Mesothelial cell of epicardium (in vitro differentiated cells): ENCODE results near the gene FIGN. TPM values are rescaled to one million over a fixed set of nuclear protein-coding genes. Genes with fewer than 3 reads are reported as not detected.
A peak's percentile ranks its signal among the peaks of the same experiment; 100 is the strongest.

Experiments used
- DNase-seq, 2 experiments: peaks; one replicate each; pipeline ENCODE4 v3.0.0; 2021; ENCODE audit warnings: low spot score in 2 of 2; ENCODE audit not compliant: unreplicated experiment in 2 of 2
- H3K27ac Mint-ChIP-seq: 2 replicates; pipeline ENCODE4 v1.8.0; 2021; ENCODE audit warnings: mixed read lengths
- H3K27me3 Mint-ChIP-seq: 2 replicates; pipeline ENCODE4 v1.8.0; 2021; ENCODE audit warnings: low read depth, mixed read lengths
- H3K36me3 Mint-ChIP-seq: 2 replicates; pipeline ENCODE4 v1.8.0; 2021; ENCODE audit warnings: mixed read lengths
- H3K4me1 Mint-ChIP-seq: 2 replicates; pipeline ENCODE4 v1.8.0; 2021; ENCODE audit warnings: mixed read lengths
- H3K4me3 Mint-ChIP-seq: 2 replicates; pipeline ENCODE4 v1.8.0; 2021; ENCODE audit warnings: mild to moderate bottlenecking, moderate library complexity, mixed read lengths
- H3K9me3 Mint-ChIP-seq: 2 replicates; pipeline ENCODE4 v1.8.0; 2021; ENCODE audit warnings: mixed read lengths
- total RNA-seq: library from RNA; stranded (reverse); gene quantifications from 3 replicates; pipeline ENCODE4 v1.2.1, GENCODE V29; 2021
- TF ChIP-seq, protein P1 (sequence below): fragments of 200-600 bp; sonication (generic); IDR thresholded peaks from one replicate; pipeline ENCODE4 v1.5.0; 2021; ENCODE audit warnings: antibody characterized with exemption; ENCODE audit not compliant: unreplicated experiment

The FIGN gene
- total RNA-seq, 1 donor from 2014 or later: 11.5 TPM

- H3K36me3 Mint-ChIP-seq: peaks cover 2% of the 10 kb centered on the region
- no peaks in the 10 kb centered on the region for H3K9me3 Mint-ChIP-seq
- peak overlapping the region; percentile 54 for H3K27ac Mint-ChIP-seq
- no peak for DNase-seq
- no peak overlapping the region for H3K4me3 Mint-ChIP-seq
- H3K27me3 Mint-ChIP-seq: no peaks in the 10 kb centered on the region
- TF ChIP-seq, protein P1, sequence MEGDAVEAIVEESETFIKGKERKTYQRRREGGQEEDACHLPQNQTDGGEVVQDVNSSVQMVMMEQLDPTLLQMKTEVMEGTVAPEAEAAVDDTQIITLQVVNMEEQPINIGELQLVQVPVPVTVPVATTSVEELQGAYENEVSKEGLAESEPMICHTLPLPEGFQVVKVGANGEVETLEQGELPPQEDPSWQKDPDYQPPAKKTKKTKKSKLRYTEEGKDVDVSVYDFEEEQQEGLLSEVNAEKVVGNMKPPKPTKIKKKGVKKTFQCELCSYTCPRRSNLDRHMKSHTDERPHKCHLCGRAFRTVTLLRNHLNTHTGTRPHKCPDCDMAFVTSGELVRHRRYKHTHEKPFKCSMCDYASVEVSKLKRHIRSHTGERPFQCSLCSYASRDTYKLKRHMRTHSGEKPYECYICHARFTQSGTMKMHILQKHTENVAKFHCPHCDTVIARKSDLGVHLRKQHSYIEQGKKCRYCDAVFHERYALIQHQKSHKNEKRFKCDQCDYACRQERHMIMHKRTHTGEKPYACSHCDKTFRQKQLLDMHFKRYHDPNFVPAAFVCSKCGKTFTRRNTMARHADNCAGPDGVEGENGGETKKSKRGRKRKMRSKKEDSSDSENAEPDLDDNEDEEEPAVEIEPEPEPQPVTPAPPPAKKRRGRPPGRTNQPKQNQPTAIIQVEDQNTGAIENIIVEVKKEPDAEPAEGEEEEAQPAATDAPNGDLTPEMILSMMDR: no peak
- peaks cover 19% of the 10 kb centered on the region for H3K4me1 Mint-ChIP-seq
Measured at GRCh38 chr2:163662141-163662780, 73.5 kb downstream of the FIGN start.

DNA sequence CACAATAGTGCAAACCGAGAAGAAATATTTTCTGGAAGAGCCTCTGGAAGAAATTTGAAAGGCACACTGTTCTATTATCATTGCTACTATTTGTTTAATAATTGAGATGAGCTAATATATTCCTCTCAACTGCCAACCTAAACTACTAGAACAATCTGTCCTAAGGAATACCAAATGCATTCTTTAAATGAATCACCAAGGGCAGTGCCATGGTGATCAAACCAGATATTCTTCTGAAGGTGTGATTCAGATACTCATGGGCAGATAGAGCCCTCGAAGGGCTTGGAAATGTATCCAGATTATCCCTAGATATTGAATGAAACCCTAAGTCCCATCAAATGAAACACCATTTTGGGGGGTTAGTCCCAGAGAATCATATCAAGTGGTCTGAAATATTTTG lies 76.6 kb downstream of the FIGN start:
- Mint-ChIP-seq H3K4me3 (no peak overlapping the region), H3K4me1 (peaks cover 42% of the 10 kb centered on the region), H3K36me3 (peaks cover 2% of the 10 kb centered on the region), H3K9me3 (no peaks in the 10 kb centered on the region), H3K27me3 (no peaks in the 10 kb centered on the region), H3K27ac (no peak overlapping the region)
- no peak for DNase-seq
- TF ChIP-seq, protein P1: no peak

GRCh38 chr2:163658556-163658955 lies 77.3 kb downstream of the FIGN start:
- H3K4me3 Mint-ChIP-seq: no peak overlapping the region
- DNase-seq: no peak
- no peaks in the 10 kb centered on the region for H3K9me3 Mint-ChIP-seq
- peaks cover 41% of the 10 kb centered on the region for H3K4me1 Mint-ChIP-seq
- no peaks in the 10 kb centered on the region for H3K36me3 Mint-ChIP-seq
- H3K27ac Mint-ChIP-seq: no peak overlapping the region
- TF ChIP-seq, protein P1: no peak
- H3K27me3 Mint-ChIP-seq: no peaks in the 10 kb centered on the region

GRCh38 chr2:163657281-163657656 lies 78.5 kb downstream of the FIGN start:
- TF ChIP-seq, protein P1: no peak
- Mint-ChIP-seq H3K27me3 (no peaks in the 10 kb centered on the region), H3K4me1 (peaks cover 35% of the 10 kb centered on the region), H3K36me3 (no peaks in the 10 kb centered on the region), H3K27ac (peak overlapping the region; percentile 45), H3K9me3 (no peaks in the 10 kb centered on the region), H3K4me3 (no peak overlapping the region)
- no peak for DNase-seq

DNA sequence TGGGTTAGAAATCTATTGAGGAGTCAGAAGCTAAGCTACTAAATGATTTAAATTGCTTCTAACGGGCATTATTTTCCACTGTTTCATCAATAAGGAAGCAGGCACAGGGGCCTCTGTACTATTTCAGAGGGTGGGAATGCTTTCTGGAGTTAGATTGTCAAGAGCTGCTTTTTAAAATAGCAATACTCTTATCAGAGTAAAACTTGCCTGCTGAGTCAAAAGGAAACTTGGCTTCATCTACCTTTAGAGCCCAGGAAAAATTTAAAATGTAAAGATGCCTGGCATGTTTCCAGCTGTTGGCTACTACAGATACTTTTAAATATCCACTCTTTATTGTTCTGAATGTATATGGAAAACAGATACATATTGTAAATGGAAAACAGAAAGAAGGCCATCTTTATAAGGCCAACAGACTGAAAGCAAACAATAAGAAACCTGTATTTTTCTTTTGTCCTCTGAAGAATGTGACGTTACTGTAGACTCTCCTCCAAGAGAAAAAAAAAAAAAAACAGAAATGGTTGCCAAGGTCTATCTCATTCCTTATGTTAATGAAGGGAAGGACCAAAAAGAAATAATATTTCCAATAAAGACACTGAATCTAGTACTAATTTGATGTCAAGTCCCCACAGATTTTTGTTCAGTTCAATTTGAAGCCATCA lies 79.1 kb downstream of the FIGN start:
- Mint-ChIP-seq H3K27ac (peak overlapping the region; percentile 45), H3K4me1 (peaks cover 30% of the 10 kb centered on the region), H3K9me3 (no peaks in the 10 kb centered on the region), H3K4me3 (no peak overlapping the region), H3K27me3 (no peaks in the 10 kb centered on the region), H3K36me3 (no peaks in the 10 kb centered on the region)
- TF ChIP-seq, protein P1: no peak
- no peak for DNase-seq
